H1 (cell line): Measurements from ENCODE around the gene ANO9. TPM values are rescaled to one million over a fixed set of nuclear protein-coding genes. Genes with fewer than 3 reads are reported as not detected.

ENCODE experiments used
- CTCF ChIA-PET: fragments of 300-600 bp; sonication (Branson Sonifier 250); formaldehyde crosslinking; loops from one replicate; lab custom pipeline; 2021; ENCODE audit not compliant: partially characterized antibody; lab: Charles Lee
- POLR2A ChIA-PET: fragments of 300-600 bp; sonication (Branson Sonifier 250); formaldehyde crosslinking; loops from one replicate; lab custom pipeline; 2021; ENCODE audit warnings: inconsistent platforms; ENCODE audit not compliant: partially characterized antibody; lab: Charles Lee
- DNase-seq, 2 experiments: peaks; one replicate each; pipeline versions ENCODE4 v3.0.0 to v3.0.0-alpha.2; 2010 to 2022; ENCODE audit warnings: low spot score in 2 of 2, low read depth in 1 of 2, mixed read lengths in 1 of 2
- FAIRE-seq: peaks from 2 replicates; lab custom pipeline; 2011; peaks lifted over from hg19 to GRCh38; lab: Jason Lieb, UNC
- H2AFZ ChIP-seq: 2 replicates; pipeline ENCODE4 v1.8.1; 2012; ENCODE audit warnings: low read length, inconsistent platforms
- H2AK5ac ChIP-seq: 2 replicates; pipeline ENCODE4 v1.6.1; 2013; ENCODE audit warnings: low read depth, low read length
- H2BK120ac ChIP-seq: replicated peaks from 2 replicates; pipeline ENCODE3; 2013; ENCODE audit warnings: low read depth, low read length, inconsistent platforms
- H2BK12ac ChIP-seq: 2 replicates; pipeline ENCODE4 v1.6.1; 2013; ENCODE audit warnings: low read depth, low read length
- H2BK15ac ChIP-seq: 2 replicates; pipeline ENCODE4 v1.6.1; 2013; ENCODE audit warnings: low read length
- H2BK20ac ChIP-seq: 2 replicates; pipeline ENCODE4 v1.6.1; 2013; ENCODE audit warnings: low read length
- H2BK5ac ChIP-seq: 2 replicates; pipeline ENCODE4 v1.6.1; 2013; ENCODE audit warnings: low read depth, low read length
- H3K14ac ChIP-seq: 2 replicates; pipeline ENCODE4 v1.6.1; 2013; ENCODE audit warnings: inconsistent platforms; ENCODE audit not compliant: insufficient read length
- H3K18ac ChIP-seq: 2 replicates; pipeline ENCODE4 v1.6.1; 2013; ENCODE audit warnings: low read length; ENCODE audit errors: extremely low read depth
- H3K23ac ChIP-seq: 2 replicates; pipeline ENCODE4 v1.6.1; 2013; ENCODE audit warnings: inconsistent platforms; ENCODE audit not compliant: insufficient read length
- H3K23me2 ChIP-seq: 2 replicates; pipeline ENCODE4 v1.6.1; 2013; ENCODE audit warnings: low read depth, low read length
- H3K27ac ChIP-seq: 2 replicates; pipeline ENCODE4 v1.6.1; 2011; ENCODE audit warnings: low read depth, low read length, inconsistent platforms
- H3K27me3 ChIP-seq, 4 experiments: replicated peaks in 1 of 4; 1 replicate in 1 of 4; 2 replicates in 3 of 4; pipeline versions ENCODE4 v1.6.1 to v1.8.1; 2011 to 2013; ENCODE audit warnings: low read length in 3 of 4, mild to moderate bottlenecking in 3 of 4, inconsistent platforms in 2 of 4, mixed read lengths in 2 of 4, moderate library complexity in 1 of 4; ENCODE audit not compliant: control insufficient read depth in 3 of 4, insufficient read depth in 3 of 4; ENCODE audit errors: extremely low read depth in 1 of 4
- H3K36me3 ChIP-seq, 4 experiments: 2 replicates each; pipeline versions ENCODE4 v1.6.1 to v1.8.1; 2011 to 2013; ENCODE audit warnings: mild to moderate bottlenecking in 4 of 4, low read length in 3 of 4, moderate library complexity in 2 of 4, control low read depth in 1 of 4, inconsistent platforms in 1 of 4; ENCODE audit not compliant: insufficient read depth in 4 of 4, control insufficient read depth in 2 of 4
- H3K4ac ChIP-seq: replicated peaks from 2 replicates; pipeline ENCODE3; 2013; ENCODE audit warnings: low read length, low read depth, mixed read lengths, inconsistent platforms; ENCODE audit not compliant: insufficient read length
- H3K4me1 ChIP-seq, 4 experiments: replicated peaks in 1 of 4; 1 replicate in 1 of 4; 2 replicates in 3 of 4; pipeline versions ENCODE4 v1.6.1 to v1.8.1; 2011 to 2013; ENCODE audit warnings: low read length in 3 of 4, inconsistent platforms in 2 of 4, mixed read lengths in 1 of 4; ENCODE audit not compliant: insufficient read depth in 4 of 4, control insufficient read depth in 3 of 4
- H3K4me2 ChIP-seq, 2 experiments: 2 replicates each; pipeline versions ENCODE4 v1.6.1 to v1.8.1; 2011 to 2013; ENCODE audit warnings: low read depth in 2 of 2, low read length in 2 of 2, control low read depth in 1 of 2, inconsistent platforms in 1 of 2, mild to moderate bottlenecking in 1 of 2; ENCODE audit not compliant: insufficient read depth in 1 of 2
- H3K4me3 ChIP-seq, 4 experiments: fragments of 200-600, 300-600 bp in 1 of 4; sonication (generic), shearing (Covaris generic), sonication (Bioruptor Twin) in 1 of 4; 2 replicates each; pipeline versions ENCODE4 v1.5.1 to v1.8.1; 2011 to 2016; ENCODE audit warnings: low read length in 4 of 4, low read depth in 3 of 4, control low read depth in 2 of 4, inconsistent platforms in 2 of 4, mild to moderate bottlenecking in 2 of 4, mixed read lengths in 1 of 4, moderate library complexity in 1 of 4; ENCODE audit not compliant: insufficient read depth in 2 of 4; ENCODE audit errors: extremely low read depth in 1 of 4
- H3K56ac ChIP-seq: replicated peaks from 2 replicates; pipeline ENCODE3; 2013; ENCODE audit warnings: low read depth, mild to moderate bottlenecking, mixed read lengths, low read length, inconsistent platforms; ENCODE audit not compliant: insufficient read length
- H3K79me1 ChIP-seq: 2 replicates; pipeline ENCODE4 v1.6.1; 2013; ENCODE audit warnings: low read depth, low read length, control low read depth
- H3K79me2 ChIP-seq, 2 experiments: 2 replicates each; pipeline versions ENCODE4 v1.6.1 to v1.8.1; 2012 to 2013; ENCODE audit warnings: low read length in 2 of 2, mild to moderate bottlenecking in 2 of 2, inconsistent platforms in 1 of 2; ENCODE audit not compliant: insufficient read depth in 2 of 2, control insufficient read depth in 1 of 2
- H3K9ac ChIP-seq, 4 experiments: replicated peaks in 1 of 4; 1 replicate in 1 of 4; 2 replicates in 3 of 4; pipeline versions ENCODE4 v1.6.1 to v1.8.1; 2011 to 2013; ENCODE audit warnings: low read depth in 3 of 4, low read length in 3 of 4, control low read depth in 2 of 4, mild to moderate bottlenecking in 2 of 4, moderate library complexity in 2 of 4, inconsistent platforms in 1 of 4; ENCODE audit errors: extremely low read depth in 1 of 4
- H3K9me3 ChIP-seq, 2 experiments: 2 replicates each; pipeline versions ENCODE4 v1.6.1 to v1.8.1; 2012 to 2013; ENCODE audit warnings: mild to moderate bottlenecking in 2 of 2, moderate library complexity in 2 of 2, control low read depth in 1 of 2, inconsistent platforms in 1 of 2, low read depth in 1 of 2, low read length in 1 of 2, mixed read lengths in 1 of 2; ENCODE audit not compliant: insufficient read depth in 2 of 2
- H4K20me1 ChIP-seq, 2 experiments: replicated peaks in 1 of 2; 2 replicates each; pipeline versions ENCODE3 to v1.8.1; 2011 to 2013; ENCODE audit warnings: inconsistent platforms in 2 of 2, low read length in 2 of 2, mild to moderate bottlenecking in 1 of 2; ENCODE audit not compliant: insufficient read depth in 2 of 2, control insufficient read depth in 1 of 2
- H4K5ac ChIP-seq: 2 replicates; pipeline ENCODE4 v1.6.1; 2013; ENCODE audit warnings: low read length, low read depth, mixed read lengths, inconsistent platforms; ENCODE audit not compliant: insufficient read length
- H4K8ac ChIP-seq: 2 replicates; pipeline ENCODE4 v1.8.0; 2013; ENCODE audit warnings: mild to moderate bottlenecking, moderate library complexity, low read length, inconsistent platforms; ENCODE audit not compliant: insufficient read depth; ENCODE audit errors: extremely low read depth
- H4K91ac ChIP-seq: replicated peaks from 2 replicates; pipeline ENCODE3; 2013; ENCODE audit warnings: low read length, mixed read lengths, inconsistent platforms; ENCODE audit not compliant: insufficient read length
- CBX8 ChIP-seq: fragments of 300-800, 300-1000 bp; sonication (generic); IDR thresholded peaks from 2 replicates; pipeline ENCODE4 v1.7.1; 2016; ENCODE audit warnings: low read depth, low read length, borderline replicate concordance
- CHD1 ChIP-seq: IDR thresholded peaks from 2 replicates; pipeline ENCODE4 v1.6.1; 2012; ENCODE audit warnings: low read depth, low read length, improper control_type of control experiment
- JUND ChIP-seq: IDR thresholded peaks from 2 replicates; pipeline ENCODE4 v1.6.1; 2011; ENCODE audit warnings: mild to moderate bottlenecking, improper control_type of control experiment, low read length
- POLR2A ChIP-seq, 2 experiments: IDR thresholded peaks; 1 replicate in 1 of 2; 2 replicates in 1 of 2; pipeline ENCODE4 v1.6.1; 2011; ENCODE audit warnings: low read depth in 2 of 2, low read length in 2 of 2, mild to moderate bottlenecking in 2 of 2; ENCODE audit errors: control extremely low read depth in 1 of 2
- POU5F1 ChIP-seq: IDR thresholded peaks from 2 replicates; pipeline ENCODE4 v1.6.1; 2011; ENCODE audit warnings: low read depth, mild to moderate bottlenecking, low read length, moderate library complexity
- RAD21 ChIP-seq, 2 experiments: IDR thresholded peaks in 1 of 2; conservative IDR thresholded peaks in 1 of 2; 2 replicates each; pipeline ENCODE4 v1.6.1; 2011; ENCODE audit warnings: low read depth in 2 of 2, low read length in 2 of 2, improper control_type of control experiment in 1 of 2, inconsistent platforms in 1 of 2, mild to moderate bottlenecking in 1 of 2, moderate library complexity in 1 of 2
- TBP ChIP-seq: IDR thresholded peaks from 2 replicates; pipeline ENCODE4 v1.6.1; 2011; ENCODE audit warnings: low read depth, low read length, improper control_type of control experiment
- TCF12 ChIP-seq: IDR thresholded peaks from 2 replicates; pipeline ENCODE4 v1.6.1; 2011; ENCODE audit warnings: low read depth, mild to moderate bottlenecking, low read length
- WGBS, 2 experiments: shearing (Covaris generic) in 1 of 2; methylation state at CpG; one replicate each; pipeline versions ENCODE4 v1.1.6 to v1.1.7; 2013 to 2015; ENCODE audit warnings: low lambda C conversion rate in 2 of 2, mixed read lengths in 2 of 2, inconsistent platforms in 1 of 2, low coverage in 1 of 2, missing lambda C conversion rate in 1 of 2; ENCODE audit not compliant: insufficient replicate concordance in 2 of 2, insufficient coverage in 1 of 2, insufficient read length in 1 of 2; ENCODE audit errors: extremely low coverage in 1 of 2, missing lambda C conversion rate in 1 of 2; 5-methylcytosine and 5-hydroxymethylcytosine counted together
- polyA plus RNA-seq, 7 experiments: library from polyadenylated mRNA; depleted of rRNA in 3 of 7; stranded (reverse) in 5 of 7; unstranded in 2 of 7; fragments of >200 nt in 5 of 7; fragments of 200-250 nt in 2 of 7; gene quantifications; 1 replicate in 5 of 7; 2 replicates in 1 of 7; 4 replicates in 1 of 7; pipeline versions ENCODE4 v1.2.1 to v1.2.3, GENCODE V29; 2011 to 2013; ENCODE audit warnings: missing spikeins in 2 of 7, mixed read lengths in 2 of 7
- total RNA-seq: library from RNA; stranded (reverse); fragmentation: NEBNext Ultra II Directional; extraction: Animal tissue kit (Norgen Biotek cat#: 25700); gene quantifications from 2 replicates; pipeline ENCODE4 v1.2.1, GENCODE V29; 2021
- TF ChIP-seq, protein P1 (sequence below): IDR thresholded peaks from 2 replicates; pipeline ENCODE4 v1.6.1; 2011; ENCODE audit warnings: low read length, improper control_type of control experiment

Gene ANO9
- total and polyA plus RNA-seq, 2 of the 8 experiments (the other 6 are each of a cell fraction or from before 2014, with no cell fraction given) = 20.0 to 20.7 TPM

DNA sequence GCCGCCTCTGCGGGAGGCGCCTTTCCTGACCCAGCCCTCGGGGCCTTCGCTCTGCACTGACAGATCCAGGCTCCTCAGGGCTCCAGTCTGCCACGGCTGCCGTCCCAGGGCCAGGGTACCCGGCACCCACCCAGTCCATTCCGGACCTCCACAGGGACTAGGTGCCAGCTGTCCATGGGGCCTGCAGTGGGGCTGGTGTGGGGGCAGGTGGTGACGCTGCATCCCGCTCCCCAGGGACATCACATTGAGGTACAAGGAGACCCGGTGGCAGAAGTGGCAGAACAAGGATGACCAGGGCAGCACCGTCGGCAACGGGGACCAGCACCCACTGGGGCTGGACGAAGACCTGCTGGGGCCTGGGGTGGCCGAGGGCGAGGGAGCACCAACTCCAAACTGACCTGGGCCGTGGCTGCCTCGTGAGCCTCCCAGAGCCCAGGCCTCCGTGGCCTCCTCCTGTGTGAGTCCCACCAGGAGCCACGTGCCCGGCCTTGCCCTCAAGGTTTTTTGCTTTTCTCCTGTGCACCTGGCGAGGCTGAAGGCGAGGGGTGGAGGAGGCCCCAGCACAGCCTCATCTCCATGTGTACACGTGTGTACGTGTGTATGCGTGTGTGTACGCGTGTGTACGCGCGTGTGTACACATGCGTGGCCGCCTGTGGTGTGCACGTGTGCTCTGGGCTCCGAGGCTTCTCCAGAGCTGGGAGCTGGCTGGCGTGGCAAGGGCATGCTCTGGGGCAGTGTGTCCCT, 48.5 kb upstream of the ANO9 start:
- Histone ChIP-seq H3K4me3 (no peak overlapping the region), H2BK5ac (no peak overlapping the region), H3K4me2 (no peak overlapping the region), H3K4me1 (no peaks in the 10 kb centered on the region), H3K27me3 (no peaks in the 10 kb centered on the region), H3K36me3 (peaks cover 2 to 20% (median 5%) of the 10 kb centered on the region in 4 experiments; a peak in 4 of 8 replicates), H4K91ac (no peak overlapping the region), H3K27ac (no peak overlapping the region), H3K4ac (no peak overlapping the region)
- no peak for TF ChIP-seq RAD21 (IDR thresholded peaks at IDR 0.05 in 1 of 2, conservative IDR thresholded peaks at IDR 0.05 in 1 of 2; ENCODE audit: low read depth in 2 of 2, low read length in 2 of 2)
- TF ChIP-seq, protein P1, sequence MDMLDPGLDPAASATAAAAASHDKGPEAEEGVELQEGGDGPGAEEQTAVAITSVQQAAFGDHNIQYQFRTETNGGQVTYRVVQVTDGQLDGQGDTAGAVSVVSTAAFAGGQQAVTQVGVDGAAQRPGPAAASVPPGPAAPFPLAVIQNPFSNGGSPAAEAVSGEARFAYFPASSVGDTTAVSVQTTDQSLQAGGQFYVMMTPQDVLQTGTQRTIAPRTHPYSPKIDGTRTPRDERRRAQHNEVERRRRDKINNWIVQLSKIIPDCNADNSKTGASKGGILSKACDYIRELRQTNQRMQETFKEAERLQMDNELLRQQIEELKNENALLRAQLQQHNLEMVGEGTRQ = no peak
- TF ChIP-seq POU5F1 = no peak
- no peak for TF ChIP-seq TBP
- no peak for TF ChIP-seq CBX8
- TF ChIP-seq CHD1 = no peak
- no peak for TF ChIP-seq JUND
- no peak for TF ChIP-seq TCF12
- no peak for TF ChIP-seq POLR2A (IDR thresholded peaks at IDR 0.05; ENCODE audit: control extremely low read depth in 1 of 2, low read depth in 2 of 2, low read length in 2 of 2)
- TF ChIP-seq, all 59 proteins: peak for 0
- no peak for FAIRE-seq
- CTCF ChIA-PET = interaction anchor here (0.9 kb wide), 2 partner anchors 18 to 75 kb away, joined by 3 read pairs; partner anchors contain the start of gene SIGIRR
- H2BK120ac ChIP-seq = no peak overlapping the region
- no peak overlapping the region for H4K5ac ChIP-seq
- no peak overlapping the region for H3K23ac ChIP-seq
- no peak overlapping the region for H3K9ac ChIP-seq
- H2BK20ac ChIP-seq = no peak overlapping the region
- H2BK15ac ChIP-seq = no peak overlapping the region
- POLR2A ChIA-PET = interaction anchor here (1.0 to 1.1 kb wide), 5 partner anchors 8 to 18 kb away, joined by 3 to 6 read pairs (median 3); no protein-coding TSS in a partner anchor
- no peak overlapping the region for H3K14ac ChIP-seq
- H3K18ac ChIP-seq = no peak overlapping the region
- no peak overlapping the region for H4K8ac ChIP-seq
- WGBS, 2 experiments = 92% methylated on average over 36 of the region's 38 CpGs; no CpG with 5 or more reads in 1 of the 2 experiments
- peaks cover 0 to under 1% of the 10 kb centered on the region in 2 experiments; a peak in 1 of 4 replicates for H3K9me3 ChIP-seq
- H3K79me1 ChIP-seq = peaks cover 4% of the 10 kb centered on the region
- H3K23me2 ChIP-seq = no peaks in the 10 kb centered on the region
- H3K56ac ChIP-seq = no peak overlapping the region
- H3K79me2 ChIP-seq = peaks cover 0 to under 1% of the 10 kb centered on the region in 2 experiments; a peak in 1 of 4 replicates
- no peak overlapping the region for H2BK12ac ChIP-seq
- DNase-seq = no peak
- H4K20me1 ChIP-seq = peaks cover 3 to 9% of the 10 kb centered on the region in 2 experiments
- no peak overlapping the region for H2AK5ac ChIP-seq
- no peak overlapping the region for H2AFZ ChIP-seq
